HCT116 (cell line): ENCODE results near the gene NUCB2. TPM values are rescaled to one million over a fixed set of nuclear protein-coding genes. Genes with fewer than 3 reads are reported as not detected.

Experiments used
- ATAC-seq: fragments of 200-7000 bp; cut with Tn5 transposase; 2 replicates; pipeline ENCODE4 v1.9.1; 2020; ENCODE audit warnings: mild to moderate bottlenecking, moderate library complexity
- BruUV-seq: library from RNA; stranded (reverse); fragments of 400-500 nt; replicated peaks from 2 replicates; lab custom pipeline; 2021; lab: Mats Ljungman, UMichigan
- CTCF ChIA-PET: fragments of 300-600 bp; sonication (Branson Sonifier 250); formaldehyde crosslinking; loops from one replicate; lab custom pipeline; 2021; ENCODE audit warnings: antibody characterized with exemption; lab: Charles Lee
- POLR2A ChIA-PET: fragments of 300-600, 350-600 bp; sonication (Branson Sonifier 250); formaldehyde crosslinking; loops from one replicate; lab custom pipeline; 2021; ENCODE audit warnings: antibody characterized with exemption; lab: Charles Lee
- RAD21 ChIA-PET, 2 experiments: fragments of 300-600 bp; sonication (Branson Sonifier 250); formaldehyde crosslinking; loops; one replicate each; lab custom pipeline; 2023; ENCODE audit warnings: low total read pairs in 2 of 2; ENCODE audit not compliant: uncharacterized antibody in 2 of 2, unreplicated experiment in 2 of 2, low non-redundant PET in 1 of 2; lab: Charles Lee
- DNase-seq: peaks from one replicate; pipeline ENCODE4 v3.0.0-alpha.2; 2010; ENCODE audit warnings: low read depth, low spot score
- H2AFZ ChIP-seq: fragments of 200-600 bp; shearing (Covaris generic), sonication (generic); 2 replicates; pipeline ENCODE4 v1.6.1; 2017; ENCODE audit warnings: low read depth, mixed run types, mixed read lengths, antibody characterized with exemption, low read length; ENCODE audit not compliant: poor library complexity, severe bottlenecking
- H3K27ac ChIP-seq: 2 replicates; pipeline ENCODE4 v1.5.1; 2012; ENCODE audit warnings: low read depth, low read length
- H3K27me3 ChIP-seq: fragments of 200-600 bp; sonication (generic); 2 replicates; pipeline ENCODE4 v1.6.1; 2016; ENCODE audit warnings: mixed run types, low read length, mixed read lengths; ENCODE audit not compliant: insufficient read depth
- H3K36me3 ChIP-seq, 2 experiments: fragments of 200-500 bp in 1 of 2; fragments of 200-600 bp in 1 of 2; sonication (Bioruptor generic) in 1 of 2; sonication (generic) in 1 of 2; 2 replicates each; pipeline versions ENCODE4 v1.5.1 to v1.6.1; 2014 to 2016; ENCODE audit warnings: low read length in 2 of 2, inconsistent platforms in 1 of 2, mixed read lengths in 1 of 2, mixed run types in 1 of 2; ENCODE audit not compliant: insufficient read depth in 2 of 2, control insufficient read depth in 1 of 2
- H3K4me1 ChIP-seq, 2 experiments: fragments of 200-600 bp in 1 of 2; sonication (generic) in 1 of 2; 2 replicates each; pipeline versions ENCODE4 v1.5.1 to v1.6.1; 2012 to 2017; ENCODE audit warnings: low read length in 2 of 2, inconsistent platforms in 1 of 2, mild to moderate bottlenecking in 1 of 2, mixed read lengths in 1 of 2, mixed run types in 1 of 2, moderate library complexity in 1 of 2; ENCODE audit not compliant: insufficient read depth in 2 of 2, control insufficient read depth in 1 of 2
- H3K4me2 ChIP-seq: fragments of 200-600 bp; sonication (generic); 2 replicates; pipeline ENCODE4 v1.6.1; 2017; ENCODE audit warnings: mixed run types, low read length, mixed read lengths
- H3K4me3 ChIP-seq, 2 experiments: fragments of 200-600 bp in 1 of 2; sonication (generic) in 1 of 2; replicated peaks in 1 of 2; 2 replicates each; pipeline ENCODE4 v1.5.1; 2011 to 2016; ENCODE audit warnings: low read length in 2 of 2, control low read depth in 1 of 2, low read depth in 1 of 2, mild to moderate bottlenecking in 1 of 2, mixed read lengths in 1 of 2, mixed run types in 1 of 2
- H3K79me2 ChIP-seq: fragments of 200-600 bp; sonication (generic); 2 replicates; pipeline ENCODE4 v1.6.1; 2017; ENCODE audit warnings: mild to moderate bottlenecking, mixed run types, low read length, moderate library complexity, mixed read lengths; ENCODE audit not compliant: insufficient read depth
- H3K9ac ChIP-seq: fragments of 200-600 bp; sonication (generic); 2 replicates; pipeline ENCODE4 v1.6.1; 2016; ENCODE audit warnings: low read length, mixed read lengths
- H3K9me2 ChIP-seq: fragments of 200-600 bp; sonication (generic), shearing (Covaris generic); 2 replicates; pipeline ENCODE4 v1.6.1; 2017; ENCODE audit warnings: mixed run types, mild to moderate bottlenecking, moderate library complexity; ENCODE audit not compliant: insufficient read depth
- H3K9me3 ChIP-seq, 2 experiments: fragments of 200-500 bp in 1 of 2; fragments of 200-600 bp in 1 of 2; sonication (Bioruptor generic) in 1 of 2; sonication (generic) in 1 of 2; 2 replicates each; pipeline ENCODE4 v1.6.1; 2014 to 2017; ENCODE audit warnings: low read length in 2 of 2, mixed read lengths in 2 of 2, inconsistent platforms in 1 of 2, low read depth in 1 of 2, mild to moderate bottlenecking in 1 of 2, mixed run types in 1 of 2, moderate library complexity in 1 of 2; ENCODE audit not compliant: control insufficient read depth in 1 of 2, insufficient read depth in 1 of 2
- H4K20me1 ChIP-seq: fragments of 200-600 bp; sonication (generic), shearing (Covaris generic); 2 replicates; pipeline ENCODE4 v1.6.1; 2017; ENCODE audit warnings: mixed run types, mild to moderate bottlenecking, moderate library complexity; ENCODE audit not compliant: insufficient read depth
- ELF1 ChIP-seq: IDR thresholded peaks from 2 replicates; pipeline ENCODE4 v1.6.1; 2012; ENCODE audit warnings: low read depth, borderline replicate concordance
- EZH2phosphoT487 ChIP-seq: fragments of 200-600 bp; IDR thresholded peaks from 2 replicates; pipeline ENCODE4 v1.6.1; 2018; ENCODE audit warnings: antibody characterized with exemption, borderline replicate concordance
- POLR2A ChIP-seq: IDR thresholded peaks from 2 replicates; pipeline ENCODE4 v1.7.0; 2011; ENCODE audit warnings: borderline replicate concordance; ENCODE audit not compliant: insufficient read depth, insufficient read length; ENCODE audit errors: extremely low read depth
- POLR2AphosphoS5 ChIP-seq: IDR thresholded peaks from 2 replicates; pipeline ENCODE4 v1.6.1; 2011; ENCODE audit warnings: mild to moderate bottlenecking, low read depth, low read length, moderate library complexity
- REST ChIP-seq: IDR thresholded peaks from 2 replicates; pipeline ENCODE4 v1.6.1; 2012; ENCODE audit warnings: low read depth
- SP1 ChIP-seq: IDR thresholded peaks from 2 replicates; pipeline ENCODE4 v1.6.1; 2012; ENCODE audit warnings: low read depth
- ZBTB33 ChIP-seq: IDR thresholded peaks from 2 replicates; pipeline ENCODE4 v1.6.1; 2011; ENCODE audit warnings: mild to moderate bottlenecking, low read length, moderate library complexity; ENCODE audit not compliant: insufficient replicate concordance; ENCODE audit errors: extremely low read depth
- intact Hi-C: fragments of 100-400 bp; cut with micrococcal nuclease; formaldehyde crosslinking; loops from 2 replicates; pipeline ENCODE4 v1.10.0; 2022
- total RNA-seq: library from RNA; stranded (reverse); gene quantifications from one replicate; pipeline ENCODE4 v1.2.1, GENCODE V29; 2021; ENCODE audit not compliant: unreplicated experiment

Gene NUCB2
- total RNA-seq, 1 experiment from 2014 or later, result 40.6 TPM

DNA sequence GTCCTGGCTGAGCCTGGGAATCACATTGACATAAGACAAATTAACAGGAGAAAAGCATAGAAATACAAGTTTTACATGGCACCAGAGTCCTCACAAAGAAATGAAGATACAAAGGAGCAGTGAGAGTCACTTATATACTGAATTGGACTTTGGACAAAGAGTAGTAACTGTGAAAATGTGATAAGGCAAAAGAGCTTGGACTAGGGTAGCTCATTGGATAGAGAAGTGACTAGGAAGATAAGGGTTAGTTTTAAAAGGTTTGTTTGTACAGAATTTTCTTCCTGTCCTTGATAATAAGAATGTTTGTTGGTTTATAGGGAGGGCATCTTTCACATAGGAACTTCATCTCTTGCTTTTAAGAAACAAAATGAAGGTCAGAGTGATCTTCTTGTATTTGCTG lies 17.9 kb upstream of the NUCB2 start:
- H2AFZ ChIP-seq, result no peak overlapping the region
- H3K9me3 ChIP-seq, result no peaks in the 10 kb centered on the region
- ATAC-seq, result no peak
- H3K9ac ChIP-seq, result no peak overlapping the region
- H3K4me3 ChIP-seq, result no peak overlapping the region
- POLR2A ChIA-PET, result no interaction called here
- no peaks in the 10 kb centered on the region for H3K36me3 ChIP-seq
- H3K9me2 ChIP-seq, result no peaks in the 10 kb centered on the region
- H3K4me2 ChIP-seq, result no peak overlapping the region
- CTCF ChIA-PET, result no interaction called here
- no peak overlapping the region for H3K27ac ChIP-seq
- intact Hi-C loops, result no loop called here
- no peak for DNase-seq
- peaks cover 2% of the 10 kb centered on the region in 2 experiments; a peak in 3 of 4 replicates for H3K4me1 ChIP-seq
- no peak for TF ChIP-seq POLR2AphosphoS5
- no peak for TF ChIP-seq POLR2A
- no peak for TF ChIP-seq SP1
- no peak for TF ChIP-seq EZH2phosphoT487
- TF ChIP-seq ZBTB33, result no peak
- no peak for TF ChIP-seq ELF1
- TF ChIP-seq REST, result no peak
- H3K79me2 ChIP-seq, result no peaks in the 10 kb centered on the region
- no TSS peak for BruUV-seq
- no peaks in the 10 kb centered on the region for H3K27me3 ChIP-seq
- RAD21 ChIA-PET, result no interaction called here
- no peaks in the 10 kb centered on the region for H4K20me1 ChIP-seq
